ENCODE results near the gene NUBP1.

The NUBP1 gene

GRCh38 chr16:10812312-10813098, 68.9 kb downstream of the NUBP1 start:
- TF ChIP-seq CTCF (IDR thresholded peaks at IDR 0.05; ENCODE audit: insufficient read depth, low read length), result no peak
- no peak for TF ChIP-seq SPI1 (IDR thresholded peaks at IDR 0.05; ENCODE audit: borderline replicate concordance, low read depth)
- no peak for TF ChIP-seq POLR2AphosphoS5 (IDR thresholded peaks at IDR 0.05; ENCODE audit: low read depth)
- no peak for TF ChIP-seq GABPA (IDR thresholded peaks at IDR 0.05; ENCODE audit: low read depth)
- TF ChIP-seq REST (IDR thresholded peaks at IDR 0.05; ENCODE audit: insufficient replicate concordance, low read depth), result no peak
- no peak overlapping the region for H3K4me3 ChIP-seq (replicated peaks; ENCODE audit: insufficient read depth, low read length)

GRCh38 chr16:10813099-10813455, 69.4 kb downstream of the NUBP1 start:
- TF ChIP-seq REST (IDR thresholded peaks at IDR 0.05; ENCODE audit: insufficient replicate concordance, low read depth), result no peak
- TF ChIP-seq POLR2AphosphoS5 (IDR thresholded peaks at IDR 0.05; ENCODE audit: low read depth), result no peak
- no peak for TF ChIP-seq GABPA (IDR thresholded peaks at IDR 0.05; ENCODE audit: low read depth)
- no peak for TF ChIP-seq CTCF (IDR thresholded peaks at IDR 0.05; ENCODE audit: insufficient read depth, low read length)
- TF ChIP-seq SPI1 (IDR thresholded peaks at IDR 0.05; ENCODE audit: borderline replicate concordance, low read depth), result no peak
- Histone ChIP-seq H3K27ac (replicated peaks) (no peak overlapping the region), H3K27me3 (ENCODE audit: insufficient read depth, poor library complexity, severe bottlenecking) (no peaks in the 10 kb centered on the region), H3K4me3 (replicated peaks; ENCODE audit: insufficient read depth, low read length) (no peak overlapping the region)
- no peak for DNase-seq (ENCODE audit: low read depth in 1 of 2, low spot score in 1 of 2)

More at GRCh38 chr16:10812312-10813098, 68.9 kb downstream of the NUBP1 start:
- Histone ChIP-seq H3K27me3 (ENCODE audit: insufficient read depth, poor library complexity, severe bottlenecking) (no peaks in the 10 kb centered on the region), H3K27ac (replicated peaks) (no peak overlapping the region)
- DNase-seq (ENCODE audit: low read depth in 1 of 2, low spot score in 1 of 2), result no peak

GRCh38 chr16:10817514-10817913, 73.9 kb downstream of the NUBP1 start:
- no peak for DNase-seq (ENCODE audit: low read depth in 1 of 2, low spot score in 1 of 2)
- Histone ChIP-seq H3K27ac (replicated peaks) (no peak overlapping the region), H3K27me3 (ENCODE audit: insufficient read depth, poor library complexity, severe bottlenecking) (no peaks in the 10 kb centered on the region), H3K4me3 (replicated peaks; ENCODE audit: insufficient read depth, low read length) (no peak overlapping the region)
- TF ChIP-seq POLR2AphosphoS5 (IDR thresholded peaks at IDR 0.05; ENCODE audit: low read depth) (no peak), GABPA (IDR thresholded peaks at IDR 0.05; ENCODE audit: low read depth) (no peak), REST (IDR thresholded peaks at IDR 0.05; ENCODE audit: insufficient replicate concordance, low read depth) (no peak), SPI1 (IDR thresholded peaks at IDR 0.05; ENCODE audit: borderline replicate concordance, low read depth) (no peak), CTCF (IDR thresholded peaks at IDR 0.05; ENCODE audit: insufficient read depth, low read length) (no peak)
